ENCODE data around the gene TRIM8. TPM values are rescaled to one million over a fixed set of nuclear protein-coding genes. Genes with fewer than 3 reads are reported as not detected.

Gene TRIM8
- total RNA-seq, 1 experiment from 2014 or later, result 61.4 TPM

- POLR2A ChIA-PET (ENCODE audit: unreplicated experiment), result no interaction called here
- DNase-seq (no peak), ATAC-seq (no peak)
- Histone ChIP-seq H3K9ac (ENCODE audit: low read length) (no peak overlapping the region), H3F3A (ENCODE audit: low read length, unreplicated experiment) (no peaks in the 10 kb centered on the region), H3K4me2 (ENCODE audit: low read length) (no peak overlapping the region), H3K4me1 (ENCODE audit: insufficient read depth, low read length) (no peaks in the 10 kb centered on the region), H3K27ac (ENCODE audit: low read length) (no peak overlapping the region), H3K36me3 (ENCODE audit: low read depth, low read length) (no peaks in the 10 kb centered on the region), H2AFZ (ENCODE audit: low read length) (no peak overlapping the region), H3K4me3 (ENCODE audit: low read length) (no peak overlapping the region), H3K79me2 (ENCODE audit: low read length) (no peaks in the 10 kb centered on the region), H3K9me3 (ENCODE audit: low read length) (no peaks in the 10 kb centered on the region), H3K27me3 (ENCODE audit: low read length) (no peaks in the 10 kb centered on the region), H4K20me1 (ENCODE audit: low read length) (no peaks in the 10 kb centered on the region), H3K9me2 (replicated peaks; ENCODE audit: low read length) (no peaks in the 10 kb centered on the region)
- TF ChIP-seq EZH2phosphoT487 (IDR thresholded peaks at IDR 0.05; ENCODE audit: borderline replicate concordance, low read length), result no peak
- TF ChIP-seq CTCF (conservative IDR thresholded peaks at IDR 0.05; ENCODE audit: low read depth, low read length), result no peak
- no peak for TF ChIP-seq EZH2 (IDR thresholded peaks at IDR 0.05; ENCODE audit: low read length, unreplicated experiment)
- intact Hi-C loops (cut with micrococcal nuclease), result no loop called here
- CTCF ChIA-PET, result no interaction called here
- no TSS peak for BruUV-seq (replicated peaks)
Observed at GRCh38 chr10:102681696-102682095, 37.4 kb downstream of the TRIM8 start.

- ATAC-seq (no peak), DNase-seq (no peak)
- H3K4me3 ChIP-seq (ENCODE audit: low read length), result no peak overlapping the region
- H3F3A ChIP-seq (ENCODE audit: low read length, unreplicated experiment), result no peaks in the 10 kb centered on the region
- no peaks in the 10 kb centered on the region for H3K9me2 ChIP-seq (replicated peaks; ENCODE audit: low read length)
- no TSS peak for BruUV-seq (replicated peaks)
- no peak overlapping the region for H3K9ac ChIP-seq (ENCODE audit: low read length)
- H4K20me1 ChIP-seq (ENCODE audit: low read length), result no peaks in the 10 kb centered on the region
- no peak overlapping the region for H3K4me2 ChIP-seq (ENCODE audit: low read length)
- H3K27ac ChIP-seq (ENCODE audit: low read length), result no peak overlapping the region
- no peaks in the 10 kb centered on the region for H3K27me3 ChIP-seq (ENCODE audit: low read length)
- POLR2A ChIA-PET (ENCODE audit: unreplicated experiment), result no interaction called here
- H3K4me1 ChIP-seq (ENCODE audit: insufficient read depth, low read length), result no peaks in the 10 kb centered on the region
- H3K36me3 ChIP-seq (ENCODE audit: low read depth, low read length), result no peaks in the 10 kb centered on the region
- CTCF ChIA-PET, result interaction anchor here (0.6 kb wide), 1 partner anchor 377 kb away, joined by 5 read pairs; no protein-coding TSS in a partner anchor
- H3K79me2 ChIP-seq (ENCODE audit: low read length), result no peaks in the 10 kb centered on the region
- no peaks in the 10 kb centered on the region for H3K9me3 ChIP-seq (ENCODE audit: low read length)
- intact Hi-C loops (cut with micrococcal nuclease), result no loop called here
- H2AFZ ChIP-seq (ENCODE audit: low read length), result no peak overlapping the region
- no peak for TF ChIP-seq CTCF (conservative IDR thresholded peaks at IDR 0.05; ENCODE audit: low read depth, low read length)
Observed at GRCh38 chr10:102682416-102682815, 38.1 kb downstream of the TRIM8 start.

- ATAC-seq (no peak), DNase-seq (no peak)
- Histone ChIP-seq H3F3A (ENCODE audit: low read length, unreplicated experiment) (no peaks in the 10 kb centered on the region), H3K27ac (ENCODE audit: low read length) (no peak overlapping the region), H3K4me3 (ENCODE audit: low read length) (no peak overlapping the region), H3K79me2 (ENCODE audit: low read length) (no peaks in the 10 kb centered on the region), H3K9me3 (ENCODE audit: low read length) (no peaks in the 10 kb centered on the region), H3K9me2 (replicated peaks; ENCODE audit: low read length) (no peaks in the 10 kb centered on the region), H3K9ac (ENCODE audit: low read length) (no peak overlapping the region), H4K20me1 (ENCODE audit: low read length) (no peaks in the 10 kb centered on the region), H3K4me1 (ENCODE audit: insufficient read depth, low read length) (no peaks in the 10 kb centered on the region), H2AFZ (ENCODE audit: low read length) (no peak overlapping the region), H3K4me2 (ENCODE audit: low read length) (no peak overlapping the region), H3K36me3 (ENCODE audit: low read depth, low read length) (no peaks in the 10 kb centered on the region), H3K27me3 (ENCODE audit: low read length) (no peaks in the 10 kb centered on the region)
- ChIA-PET POLR2A (ENCODE audit: unreplicated experiment) (interaction anchor here (0.7 kb wide), 1 partner anchor 37 kb away, joined by 4 read pairs; no protein-coding TSS in a partner anchor), CTCF (interaction anchor here (0.6 kb wide), 1 partner anchor 378 kb away, joined by 5 read pairs; no protein-coding TSS in a partner anchor)
- intact Hi-C loops (cut with micrococcal nuclease), result no loop called here
- BruUV-seq (replicated peaks), result no TSS peak
- TF ChIP-seq EZH2phosphoT487 (IDR thresholded peaks at IDR 0.05; ENCODE audit: borderline replicate concordance, low read length), result no peak
- no peak for TF ChIP-seq CTCF (conservative IDR thresholded peaks at IDR 0.05; ENCODE audit: low read depth, low read length)
- no peak for TF ChIP-seq EZH2 (IDR thresholded peaks at IDR 0.05; ENCODE audit: low read length, unreplicated experiment)
Observed at GRCh38 chr10:102682981-102683380, 38.7 kb downstream of the TRIM8 start.

Data from PC-3 (cell line).